SU-DHL-6 (cell line): ENCODE results near the gene LRRC72.

Source experiments
- EZH2phosphoT487 ChIP-seq: fragments of 200-600 bp; sonication (generic), shearing (Covaris generic); conservative IDR thresholded peaks from 2 replicates; pipeline ENCODE4 v1.6.1; 2018; ENCODE audit warnings: mild to moderate bottlenecking, antibody characterized with exemption, low read length, moderate library complexity, mixed read lengths
- TF ChIP-seq, protein P1 (sequence below): fragments of 200-600 bp; sonication (generic); IDR thresholded peaks from one replicate; pipeline ENCODE4 v1.5.1; 2017; ENCODE audit warnings: antibody characterized with exemption, mild to moderate bottlenecking, low read length, moderate library complexity; ENCODE audit not compliant: insufficient read depth, poor library complexity, severe bottlenecking

DNA sequence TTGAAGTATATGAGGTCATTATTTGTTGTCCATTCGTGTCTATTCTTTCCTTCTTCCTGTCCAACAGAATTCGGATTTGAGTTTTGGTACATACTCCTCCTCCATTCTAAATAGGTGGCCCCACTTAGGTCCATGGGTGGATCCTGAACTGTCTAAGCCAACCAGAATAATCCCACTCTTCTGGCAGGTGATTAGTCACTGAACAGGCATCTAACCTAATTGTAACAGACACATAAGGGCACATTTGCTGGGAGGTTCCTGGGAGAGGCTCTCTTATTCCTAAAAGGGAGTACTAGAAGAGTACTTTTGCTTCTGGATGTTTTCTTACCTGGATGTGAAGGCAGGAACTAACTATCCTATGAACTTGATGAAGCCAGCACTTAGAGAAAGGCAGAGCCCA is 16.8 kb downstream of the LRRC72 start:
- TF ChIP-seq, protein P1, sequence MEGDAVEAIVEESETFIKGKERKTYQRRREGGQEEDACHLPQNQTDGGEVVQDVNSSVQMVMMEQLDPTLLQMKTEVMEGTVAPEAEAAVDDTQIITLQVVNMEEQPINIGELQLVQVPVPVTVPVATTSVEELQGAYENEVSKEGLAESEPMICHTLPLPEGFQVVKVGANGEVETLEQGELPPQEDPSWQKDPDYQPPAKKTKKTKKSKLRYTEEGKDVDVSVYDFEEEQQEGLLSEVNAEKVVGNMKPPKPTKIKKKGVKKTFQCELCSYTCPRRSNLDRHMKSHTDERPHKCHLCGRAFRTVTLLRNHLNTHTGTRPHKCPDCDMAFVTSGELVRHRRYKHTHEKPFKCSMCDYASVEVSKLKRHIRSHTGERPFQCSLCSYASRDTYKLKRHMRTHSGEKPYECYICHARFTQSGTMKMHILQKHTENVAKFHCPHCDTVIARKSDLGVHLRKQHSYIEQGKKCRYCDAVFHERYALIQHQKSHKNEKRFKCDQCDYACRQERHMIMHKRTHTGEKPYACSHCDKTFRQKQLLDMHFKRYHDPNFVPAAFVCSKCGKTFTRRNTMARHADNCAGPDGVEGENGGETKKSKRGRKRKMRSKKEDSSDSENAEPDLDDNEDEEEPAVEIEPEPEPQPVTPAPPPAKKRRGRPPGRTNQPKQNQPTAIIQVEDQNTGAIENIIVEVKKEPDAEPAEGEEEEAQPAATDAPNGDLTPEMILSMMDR, result no peak
- TF ChIP-seq EZH2phosphoT487, result no peak
